OCI-LY1 (cell line): ENCODE measurements around the gene TBX1.

Experiments used
- EZH2 ChIP-seq: fragments of 200-600 bp; sonication (generic), shearing (Covaris generic); IDR thresholded peaks from 2 replicates; pipeline ENCODE4 v1.8.0; 2017; ENCODE audit warnings: borderline replicate concordance, mixed run types, mild to moderate bottlenecking, antibody characterized with exemption, low read length, moderate library complexity, mixed read lengths
- TF ChIP-seq, protein P1 (sequence below): fragments of 200-600 bp; sonication (generic), shearing (Covaris generic); IDR thresholded peaks from 2 replicates; pipeline ENCODE4 v1.5.1; 2017; ENCODE audit warnings: mild to moderate bottlenecking, antibody characterized with exemption, low read length, moderate library complexity, mixed read lengths

DNA sequence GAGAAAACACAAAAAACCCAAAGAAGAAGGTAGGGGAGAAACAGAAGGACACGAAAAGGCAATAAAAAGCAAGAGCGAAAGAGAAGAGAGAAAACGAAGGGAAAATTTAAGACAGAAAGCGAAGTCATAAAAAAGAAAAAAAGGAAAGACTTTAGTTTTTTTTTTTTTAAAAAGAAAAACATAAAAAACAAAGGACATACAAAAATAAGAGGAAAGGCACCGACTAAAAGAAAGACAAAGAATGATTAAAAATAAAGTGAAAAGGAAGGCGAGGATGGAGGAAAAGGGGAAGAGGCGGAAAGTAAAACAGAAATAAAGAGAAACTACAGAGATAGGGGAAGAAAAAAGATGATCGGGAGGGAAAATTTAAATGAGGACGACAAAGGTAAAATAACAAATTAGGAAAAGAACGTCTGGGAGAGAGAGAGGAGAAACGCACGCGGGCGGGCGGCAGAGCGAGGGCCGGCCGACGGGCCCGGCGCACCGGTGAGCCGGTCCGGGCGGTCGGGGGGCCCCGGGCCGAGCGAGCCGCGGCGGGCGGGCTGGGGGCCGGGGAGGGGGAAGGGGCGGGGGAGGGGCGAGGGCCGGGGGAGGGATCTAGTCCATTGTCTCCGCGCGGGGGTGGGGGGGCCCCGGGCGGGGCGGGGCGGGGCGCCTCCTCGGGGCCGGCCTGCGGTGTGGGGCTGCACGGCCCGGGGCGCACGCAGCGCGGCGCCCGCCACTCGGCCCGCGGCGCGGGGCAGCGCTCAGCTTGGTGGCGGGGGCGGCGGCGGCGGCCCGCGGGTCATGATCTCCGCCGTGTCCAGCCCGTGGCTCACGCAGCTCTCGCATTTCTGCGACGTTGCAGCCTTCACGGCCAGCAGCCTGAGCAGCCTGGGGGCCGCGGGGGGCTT lies at the start of gene TBX1:
- TF ChIP-seq, protein P1, sequence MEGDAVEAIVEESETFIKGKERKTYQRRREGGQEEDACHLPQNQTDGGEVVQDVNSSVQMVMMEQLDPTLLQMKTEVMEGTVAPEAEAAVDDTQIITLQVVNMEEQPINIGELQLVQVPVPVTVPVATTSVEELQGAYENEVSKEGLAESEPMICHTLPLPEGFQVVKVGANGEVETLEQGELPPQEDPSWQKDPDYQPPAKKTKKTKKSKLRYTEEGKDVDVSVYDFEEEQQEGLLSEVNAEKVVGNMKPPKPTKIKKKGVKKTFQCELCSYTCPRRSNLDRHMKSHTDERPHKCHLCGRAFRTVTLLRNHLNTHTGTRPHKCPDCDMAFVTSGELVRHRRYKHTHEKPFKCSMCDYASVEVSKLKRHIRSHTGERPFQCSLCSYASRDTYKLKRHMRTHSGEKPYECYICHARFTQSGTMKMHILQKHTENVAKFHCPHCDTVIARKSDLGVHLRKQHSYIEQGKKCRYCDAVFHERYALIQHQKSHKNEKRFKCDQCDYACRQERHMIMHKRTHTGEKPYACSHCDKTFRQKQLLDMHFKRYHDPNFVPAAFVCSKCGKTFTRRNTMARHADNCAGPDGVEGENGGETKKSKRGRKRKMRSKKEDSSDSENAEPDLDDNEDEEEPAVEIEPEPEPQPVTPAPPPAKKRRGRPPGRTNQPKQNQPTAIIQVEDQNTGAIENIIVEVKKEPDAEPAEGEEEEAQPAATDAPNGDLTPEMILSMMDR = no peak
- TF ChIP-seq EZH2 = peak; percentile 81; the same call in 1 of the 2 replicates
